Hematopoietic multipotent progenitor cell treated with erythropoietin and hydrocortisone succinate and interleukin-3 and kit ligand, for 8 days (in vitro differentiated cells): ENCODE measurements around the gene ENTPD6.

ENCODE experiments used
- DNase-seq: peaks from one replicate; pipeline ENCODE4 v3.0.0-alpha.2; 2015

ENTPD6 gene

GRCh38 chr20:25245461-25245860 is 49.9 kb downstream of the ENTPD6 start:
- DNase-seq = no peak

GRCh38 chr20:25246182-25246999 is 50.9 kb downstream of the ENTPD6 start:
- no peak for DNase-seq

- peak; percentile 51 for DNase-seq
Measured at GRCh38 chr20:25247000-25247517, 51.5 kb downstream of the ENTPD6 start.

DNA sequence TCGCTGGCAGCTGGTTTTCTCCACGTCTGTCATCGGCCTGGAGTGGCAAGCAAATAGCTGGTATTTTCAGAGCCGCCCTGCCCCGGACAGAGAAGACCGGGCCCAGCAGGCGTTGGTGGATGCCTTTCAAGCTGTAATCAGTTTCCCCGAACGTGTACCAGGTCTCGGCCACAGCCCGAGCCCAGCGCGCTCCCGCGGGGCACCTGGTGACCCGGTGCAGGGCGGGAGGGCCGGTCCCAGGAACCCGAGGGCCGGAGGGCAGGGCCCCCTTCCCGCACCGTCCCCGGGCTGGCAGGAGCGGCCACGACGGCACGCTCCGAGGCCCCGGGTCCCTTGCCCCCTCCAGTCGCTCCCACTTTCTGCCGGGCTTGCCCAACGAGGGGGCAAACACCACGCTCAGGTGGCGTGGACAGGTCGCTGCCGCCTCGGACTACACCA is 52.0 kb downstream of the ENTPD6 start:
- peak; percentile 28 for DNase-seq

- peak; percentile 64 for DNase-seq
Measured at GRCh38 chr20:25247956-25248785, 52.7 kb downstream of the ENTPD6 start, which contains the start of gene PYGB. PYGB (plus strand) TSS chr20:25248085; CDS start chr20:25248179, 94 bp downstream.

- no peak for DNase-seq
Measured at GRCh38 chr20:25248786-25249172, 53.3 kb downstream of the ENTPD6 start.

DNA sequence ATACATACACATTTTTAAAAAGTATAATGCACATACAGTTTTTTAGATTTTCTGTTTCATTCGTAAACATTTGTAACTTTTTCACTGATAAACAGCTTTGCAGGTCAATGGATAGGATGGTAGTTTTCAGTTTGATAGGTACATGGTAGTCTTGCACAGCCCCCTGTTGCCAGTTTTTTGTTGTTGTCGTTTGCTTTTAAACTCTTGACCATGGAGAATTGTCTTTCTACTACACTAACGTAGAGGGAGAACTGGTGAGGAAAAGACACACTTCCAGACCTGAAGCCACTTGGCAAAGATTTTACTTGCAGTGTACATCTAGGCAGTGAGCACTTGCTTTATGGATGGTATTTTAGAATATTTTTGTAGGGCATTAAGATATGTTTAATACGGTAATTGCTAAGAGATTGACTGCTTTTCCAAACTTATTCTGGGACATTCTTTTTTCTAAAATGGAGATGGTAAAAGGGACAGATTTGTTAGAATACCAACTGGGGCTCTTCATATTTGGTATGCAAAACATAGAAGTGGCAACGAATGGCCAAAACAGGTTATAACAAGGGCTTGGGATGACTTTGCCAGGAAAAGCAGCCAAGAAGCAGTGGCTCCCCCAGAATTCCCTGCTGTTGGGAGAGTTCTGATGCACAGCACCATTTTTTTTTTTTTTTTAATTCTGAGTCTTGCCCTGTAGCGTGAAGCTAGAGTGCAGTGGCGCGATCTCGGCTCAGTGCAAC is 53.9 kb downstream of the ENTPD6 start:
- DNase-seq = no peak

DNA sequence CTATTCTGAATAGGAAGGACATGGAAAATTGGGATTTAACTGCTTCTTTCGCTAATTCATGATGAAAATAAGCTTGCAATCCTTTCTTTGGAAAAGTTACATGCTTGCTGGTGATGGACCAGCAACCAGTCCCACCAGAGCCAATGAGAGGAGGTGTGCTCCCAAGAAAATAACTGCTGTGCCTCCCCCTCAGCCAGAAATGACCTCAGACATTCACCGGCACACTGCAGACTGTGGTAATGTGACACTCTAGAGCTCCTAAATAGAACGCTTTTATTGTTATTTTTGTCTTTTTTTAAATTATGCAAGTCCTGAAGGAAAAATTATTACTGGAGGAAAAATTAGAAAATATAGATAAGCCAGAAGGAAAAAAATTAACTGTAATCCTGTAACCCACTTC is 55.0 kb downstream of the ENTPD6 start:
- DNase-seq = no peak

DNA sequence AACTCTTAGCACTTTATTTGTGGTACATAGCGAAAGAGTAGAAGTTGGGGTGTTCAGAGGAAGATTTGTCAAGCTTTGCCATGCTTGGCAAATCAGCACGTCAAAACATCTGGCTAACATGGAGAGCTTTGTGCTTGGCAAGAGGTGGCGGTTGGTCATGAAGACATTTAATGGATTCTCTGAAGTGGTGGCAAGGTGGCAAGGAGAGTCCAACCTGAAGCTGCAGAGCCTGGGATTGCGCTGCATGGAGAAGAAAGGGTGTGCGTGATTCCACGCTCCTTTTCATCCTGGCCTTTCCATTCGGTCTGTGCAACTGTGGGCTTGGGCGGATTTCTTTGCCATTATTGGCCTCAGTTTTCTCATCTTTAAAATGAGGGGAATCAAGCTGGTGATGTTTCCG is 55.5 kb downstream of the ENTPD6 start:
- DNase-seq = no peak

- no peak for DNase-seq
Measured at GRCh38 chr20:25251558-25251957, 56.0 kb downstream of the ENTPD6 start.

GRCh38 chr20:25252230-25252651 is 56.7 kb downstream of the ENTPD6 start:
- DNase-seq = no peak

GRCh38 chr20:25252686-25253421 is 57.3 kb downstream of the ENTPD6 start:
- no peak for DNase-seq

- DNase-seq = no peak
Measured at GRCh38 chr20:25253606-25254275, 58.2 kb downstream of the ENTPD6 start.

GRCh38 chr20:25254571-25254970 is 59.1 kb downstream of the ENTPD6 start:
- no peak for DNase-seq

DNA sequence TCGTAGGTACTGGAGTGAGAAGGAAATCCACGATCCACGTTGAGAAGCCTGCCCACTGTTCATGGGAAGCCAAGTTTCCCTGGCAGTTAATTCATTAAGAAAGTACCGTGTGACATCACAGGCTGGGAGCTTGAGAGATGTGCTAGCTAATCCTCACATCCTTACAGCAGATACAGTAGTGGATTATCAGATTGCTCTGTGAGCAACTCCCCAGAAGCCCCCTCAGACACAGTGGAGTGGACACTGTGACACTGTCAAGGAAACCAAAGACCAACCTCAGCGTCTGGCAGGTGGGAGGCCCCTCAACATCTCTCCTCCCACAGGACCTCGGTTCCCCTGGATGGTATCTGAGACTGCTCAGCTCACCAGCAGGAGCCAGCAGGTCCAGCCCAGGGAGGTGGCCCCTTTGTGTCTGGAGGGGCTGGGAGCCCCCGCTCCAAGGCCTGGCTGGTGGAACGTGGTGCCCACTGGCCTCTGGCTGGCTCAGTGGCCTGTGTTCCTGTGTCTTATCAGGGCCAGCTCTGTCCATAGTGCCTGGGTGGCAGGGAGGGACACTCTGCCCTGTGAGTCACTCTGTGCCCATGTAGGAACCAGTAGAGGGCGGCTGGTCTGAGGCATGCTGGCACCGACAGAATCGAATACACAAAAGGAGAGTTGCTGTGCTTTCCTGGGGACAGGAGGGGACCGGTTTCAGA is 59.6 kb downstream of the ENTPD6 start:
- DNase-seq = no peak

- DNase-seq = no peak
Measured at GRCh38 chr20:25256226-25256859, 60.8 kb downstream of the ENTPD6 start.

GRCh38 chr20:25257130-25257529 is 61.6 kb downstream of the ENTPD6 start:
- no peak for DNase-seq

GRCh38 chr20:25257756-25258475 is 62.4 kb downstream of the ENTPD6 start:
- DNase-seq = no peak

- no peak for DNase-seq
Measured at GRCh38 chr20:25258476-25258805, 62.9 kb downstream of the ENTPD6 start.

GRCh38 chr20:25258828-25259227 is 63.3 kb downstream of the ENTPD6 start:
- DNase-seq = no peak
